Measurements from ENCODE around the gene CFAP61.

DNA sequence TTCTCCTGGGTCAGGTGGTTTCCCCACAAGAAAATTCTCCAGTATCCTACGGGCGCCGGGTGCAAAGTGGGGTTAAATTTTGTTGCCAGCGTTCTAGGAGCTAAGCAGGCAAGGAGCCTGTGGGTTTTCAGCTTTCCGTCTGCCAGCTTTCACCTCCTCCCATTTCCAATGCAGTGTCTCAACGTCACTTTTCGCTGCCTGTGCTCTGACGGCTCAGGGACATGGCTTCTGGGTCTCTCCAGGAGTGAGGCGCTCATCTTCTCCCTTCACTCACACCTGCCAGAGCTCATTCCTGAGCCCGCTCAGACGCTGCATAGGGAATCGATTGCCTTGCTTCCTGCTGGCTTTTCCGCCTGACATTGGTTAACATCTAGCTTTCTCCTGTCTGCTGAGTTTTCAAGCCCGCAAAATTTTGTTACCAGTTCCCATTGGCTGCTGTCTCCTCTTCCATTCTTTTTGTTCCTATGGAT is 42.5 kb upstream of the CFAP61 start:
- TF ChIP-seq, protein P1, sequence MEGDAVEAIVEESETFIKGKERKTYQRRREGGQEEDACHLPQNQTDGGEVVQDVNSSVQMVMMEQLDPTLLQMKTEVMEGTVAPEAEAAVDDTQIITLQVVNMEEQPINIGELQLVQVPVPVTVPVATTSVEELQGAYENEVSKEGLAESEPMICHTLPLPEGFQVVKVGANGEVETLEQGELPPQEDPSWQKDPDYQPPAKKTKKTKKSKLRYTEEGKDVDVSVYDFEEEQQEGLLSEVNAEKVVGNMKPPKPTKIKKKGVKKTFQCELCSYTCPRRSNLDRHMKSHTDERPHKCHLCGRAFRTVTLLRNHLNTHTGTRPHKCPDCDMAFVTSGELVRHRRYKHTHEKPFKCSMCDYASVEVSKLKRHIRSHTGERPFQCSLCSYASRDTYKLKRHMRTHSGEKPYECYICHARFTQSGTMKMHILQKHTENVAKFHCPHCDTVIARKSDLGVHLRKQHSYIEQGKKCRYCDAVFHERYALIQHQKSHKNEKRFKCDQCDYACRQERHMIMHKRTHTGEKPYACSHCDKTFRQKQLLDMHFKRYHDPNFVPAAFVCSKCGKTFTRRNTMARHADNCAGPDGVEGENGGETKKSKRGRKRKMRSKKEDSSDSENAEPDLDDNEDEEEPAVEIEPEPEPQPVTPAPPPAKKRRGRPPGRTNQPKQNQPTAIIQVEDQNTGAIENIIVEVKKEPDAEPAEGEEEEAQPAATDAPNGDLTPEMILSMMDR (IDR thresholded peaks at IDR 0.05 in 8 of 11, conservative IDR thresholded peaks at IDR 0.05 in 3 of 11), result no peak
- TF ChIP-seq POLR2AphosphoS5 (IDR thresholded peaks at IDR 0.05), result no peak
- no peak for TF ChIP-seq POLR2A (IDR thresholded peaks at IDR 0.05)
